K562 (cell line): ENCODE results near the gene PDZD2.

Experiments
- CREB1 ChIP-seq, 2 experiments: sonication (generic) in 1 of 2; formaldehyde crosslinking in 1 of 2; IDR thresholded peaks; 2 replicates each; pipeline versions ENCODE4 v1.6.1 to v1.8.0; 2012 to 2022; ENCODE audit warnings: inconsistent platforms in 1 of 2, mild to moderate bottlenecking in 1 of 2, missing genetic modification reagents in 1 of 2, moderate library complexity in 1 of 2
- MEF2D ChIP-seq: conservative IDR thresholded peaks from 2 replicates; pipeline ENCODE4 v1.6.1; 2016; ENCODE audit warnings: low read depth, missing genetic modification characterization, missing compliant biosample characterization
- TBL1XR1 ChIP-seq, 2 experiments: IDR thresholded peaks; 2 replicates each; pipeline ENCODE4 v1.6.1; 2012; ENCODE audit warnings: improper control_type of control experiment in 2 of 2, low read length in 2 of 2, mild to moderate bottlenecking in 1 of 2
- TFAM ChIP-seq: fragments of 250-450 bp; sonication (Bioruptor Pico); conservative IDR thresholded peaks from 2 replicates; pipeline ENCODE4 v1.5.0; 2021; ENCODE audit warnings: mild to moderate bottlenecking, moderate library complexity
- TF ChIP-seq, protein P1 (sequence below): sonication (generic); formaldehyde crosslinking; IDR thresholded peaks from 2 replicates; pipeline ENCODE4 v1.8.1; 2023; ENCODE audit warnings: mild to moderate bottlenecking, missing genetic modification reagents
- TF ChIP-seq, protein P2 (sequence below): sonication (generic); formaldehyde crosslinking; IDR thresholded peaks from 2 replicates; pipeline ENCODE4 v1.9.0; 2022; ENCODE audit warnings: mild to moderate bottlenecking, missing genetic modification reagents
- TF ChIP-seq, protein P3 (sequence below): fragments of 450-650 bp; IDR thresholded peaks from 2 replicates; pipeline ENCODE4 v1.6.1; 2017; ENCODE audit warnings: antibody characterized with exemption, mild to moderate bottlenecking

DNA sequence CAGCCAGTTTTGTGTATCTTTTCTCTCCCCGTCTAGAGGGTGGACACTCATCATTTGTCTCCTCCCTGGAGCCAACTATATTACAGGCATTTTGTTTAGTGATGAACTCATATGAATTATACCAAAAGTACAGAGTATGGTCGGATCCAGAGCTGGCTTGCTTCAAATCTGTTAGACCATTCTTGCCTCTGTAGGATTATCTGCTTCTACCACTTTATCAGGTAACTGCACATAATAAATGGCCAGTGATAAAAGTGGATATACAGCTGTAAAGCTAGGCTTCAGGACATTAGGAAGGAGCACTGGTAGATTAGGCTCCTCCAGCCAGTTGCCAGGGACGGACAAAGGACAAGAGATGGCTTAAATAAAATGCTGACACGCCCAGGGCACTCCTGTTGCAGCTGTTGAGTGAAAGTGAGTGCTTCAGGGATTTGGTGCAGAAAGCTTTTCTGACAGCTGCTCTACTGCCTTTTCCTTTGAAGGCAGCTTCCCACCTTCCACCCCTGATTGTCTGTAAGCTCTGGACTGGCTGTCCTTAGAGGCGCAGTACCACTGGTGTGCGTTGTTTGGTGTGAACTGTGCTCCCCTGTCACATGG, 259.2 kb downstream of the PDZD2 start:
- TF ChIP-seq TFAM (CRISPR knock-in tag) = no peak
- TF ChIP-seq CREB1 (IDR thresholded peaks at IDR 0.05) = no peak
- TF ChIP-seq CREB1 (CRISPR knock-in tag; IDR thresholded peaks at IDR 0.05) = no peak
- no peak for TF ChIP-seq MEF2D
- TF ChIP-seq, protein P1, sequence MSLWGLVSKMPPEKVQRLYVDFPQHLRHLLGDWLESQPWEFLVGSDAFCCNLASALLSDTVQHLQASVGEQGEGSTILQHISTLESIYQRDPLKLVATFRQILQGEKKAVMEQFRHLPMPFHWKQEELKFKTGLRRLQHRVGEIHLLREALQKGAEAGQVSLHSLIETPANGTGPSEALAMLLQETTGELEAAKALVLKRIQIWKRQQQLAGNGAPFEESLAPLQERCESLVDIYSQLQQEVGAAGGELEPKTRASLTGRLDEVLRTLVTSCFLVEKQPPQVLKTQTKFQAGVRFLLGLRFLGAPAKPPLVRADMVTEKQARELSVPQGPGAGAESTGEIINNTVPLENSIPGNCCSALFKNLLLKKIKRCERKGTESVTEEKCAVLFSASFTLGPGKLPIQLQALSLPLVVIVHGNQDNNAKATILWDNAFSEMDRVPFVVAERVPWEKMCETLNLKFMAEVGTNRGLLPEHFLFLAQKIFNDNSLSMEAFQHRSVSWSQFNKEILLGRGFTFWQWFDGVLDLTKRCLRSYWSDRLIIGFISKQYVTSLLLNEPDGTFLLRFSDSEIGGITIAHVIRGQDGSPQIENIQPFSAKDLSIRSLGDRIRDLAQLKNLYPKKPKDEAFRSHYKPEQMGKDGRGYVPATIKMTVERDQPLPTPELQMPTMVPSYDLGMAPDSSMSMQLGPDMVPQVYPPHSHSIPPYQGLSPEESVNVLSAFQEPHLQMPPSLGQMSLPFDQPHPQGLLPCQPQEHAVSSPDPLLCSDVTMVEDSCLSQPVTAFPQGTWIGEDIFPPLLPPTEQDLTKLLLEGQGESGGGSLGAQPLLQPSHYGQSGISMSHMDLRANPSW (CRISPR knock-in tag) = no peak
- TF ChIP-seq TBL1XR1 (IDR thresholded peaks at IDR 0.05; ENCODE audit: low read length in 2 of 2) = no peak
- TF ChIP-seq, protein P2, sequence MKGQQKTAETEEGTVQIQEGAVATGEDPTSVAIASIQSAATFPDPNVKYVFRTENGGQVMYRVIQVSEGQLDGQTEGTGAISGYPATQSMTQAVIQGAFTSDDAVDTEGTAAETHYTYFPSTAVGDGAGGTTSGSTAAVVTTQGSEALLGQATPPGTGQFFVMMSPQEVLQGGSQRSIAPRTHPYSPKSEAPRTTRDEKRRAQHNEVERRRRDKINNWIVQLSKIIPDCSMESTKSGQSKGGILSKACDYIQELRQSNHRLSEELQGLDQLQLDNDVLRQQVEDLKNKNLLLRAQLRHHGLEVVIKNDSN (CRISPR knock-in tag) = no peak
- TF ChIP-seq, protein P3, sequence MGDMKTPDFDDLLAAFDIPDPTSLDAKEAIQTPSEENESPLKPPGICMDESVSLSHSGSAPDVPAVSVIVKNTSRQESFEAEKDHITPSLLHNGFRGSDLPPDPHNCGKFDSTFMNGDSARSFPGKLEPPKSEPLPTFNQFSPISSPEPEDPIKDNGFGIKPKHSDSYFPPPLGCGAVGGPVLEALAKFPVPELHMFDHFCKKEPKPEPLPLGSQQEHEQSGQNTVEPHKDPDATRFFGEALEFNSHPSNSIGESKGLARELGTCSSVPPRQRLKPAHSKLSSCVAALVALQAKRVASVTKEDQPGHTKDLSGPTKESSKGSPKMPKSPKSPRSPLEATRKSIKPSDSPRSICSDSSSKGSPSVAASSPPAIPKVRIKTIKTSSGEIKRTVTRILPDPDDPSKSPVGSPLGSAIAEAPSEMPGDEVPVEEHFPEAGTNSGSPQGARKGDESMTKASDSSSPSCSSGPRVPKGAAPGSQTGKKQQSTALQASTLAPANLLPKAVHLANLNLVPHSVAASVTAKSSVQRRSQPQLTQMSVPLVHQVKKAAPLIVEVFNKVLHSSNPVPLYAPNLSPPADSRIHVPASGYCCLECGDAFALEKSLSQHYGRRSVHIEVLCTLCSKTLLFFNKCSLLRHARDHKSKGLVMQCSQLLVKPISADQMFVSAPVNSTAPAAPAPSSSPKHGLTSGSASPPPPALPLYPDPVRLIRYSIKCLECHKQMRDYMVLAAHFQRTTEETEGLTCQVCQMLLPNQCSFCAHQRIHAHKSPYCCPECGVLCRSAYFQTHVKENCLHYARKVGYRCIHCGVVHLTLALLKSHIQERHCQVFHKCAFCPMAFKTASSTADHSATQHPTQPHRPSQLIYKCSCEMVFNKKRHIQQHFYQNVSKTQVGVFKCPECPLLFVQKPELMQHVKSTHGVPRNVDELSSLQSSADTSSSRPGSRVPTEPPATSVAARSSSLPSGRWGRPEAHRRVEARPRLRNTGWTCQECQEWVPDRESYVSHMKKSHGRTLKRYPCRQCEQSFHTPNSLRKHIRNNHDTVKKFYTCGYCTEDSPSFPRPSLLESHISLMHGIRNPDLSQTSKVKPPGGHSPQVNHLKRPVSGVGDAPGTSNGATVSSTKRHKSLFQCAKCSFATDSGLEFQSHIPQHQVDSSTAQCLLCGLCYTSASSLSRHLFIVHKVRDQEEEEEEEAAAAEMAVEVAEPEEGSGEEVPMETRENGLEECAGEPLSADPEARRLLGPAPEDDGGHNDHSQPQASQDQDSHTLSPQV = no peak
